DMS153 treated with DMSO at 0.1 percent for 48 hours (cell line): ENCODE results near the gene DDC.
"Not testable (repeated sequence)": the region's sequence is repeated elsewhere in the genome, so short reads cannot be mapped to it uniquely, and the experiment has no call there.

Experiments
- DNase-seq: peaks from one replicate; lab custom pipeline; 2025; ENCODE audit not compliant: unreplicated experiment; lab: John Stamatoyannopoulos, UW

DDC gene

DNA sequence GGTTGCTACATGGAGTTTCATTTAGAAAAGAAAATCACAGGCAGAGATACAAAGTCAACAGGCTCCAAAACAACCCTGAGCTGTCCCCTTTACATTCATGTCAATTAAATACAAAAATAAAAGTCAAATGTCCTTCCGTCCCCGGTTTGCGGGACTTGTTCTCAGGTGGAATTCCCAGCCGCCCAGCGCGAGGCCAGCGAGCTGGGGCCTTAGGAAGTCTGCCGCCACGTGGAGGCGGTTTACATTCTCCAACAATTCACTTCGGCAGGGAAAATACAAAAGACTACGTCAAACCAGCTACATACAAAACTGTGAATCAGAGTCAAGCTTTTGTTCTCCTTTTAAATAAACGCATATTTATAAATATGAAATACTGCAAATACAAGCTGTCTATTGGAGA is 25.3 kb upstream of the DDC start:
- DNase-seq: no peak

DNA sequence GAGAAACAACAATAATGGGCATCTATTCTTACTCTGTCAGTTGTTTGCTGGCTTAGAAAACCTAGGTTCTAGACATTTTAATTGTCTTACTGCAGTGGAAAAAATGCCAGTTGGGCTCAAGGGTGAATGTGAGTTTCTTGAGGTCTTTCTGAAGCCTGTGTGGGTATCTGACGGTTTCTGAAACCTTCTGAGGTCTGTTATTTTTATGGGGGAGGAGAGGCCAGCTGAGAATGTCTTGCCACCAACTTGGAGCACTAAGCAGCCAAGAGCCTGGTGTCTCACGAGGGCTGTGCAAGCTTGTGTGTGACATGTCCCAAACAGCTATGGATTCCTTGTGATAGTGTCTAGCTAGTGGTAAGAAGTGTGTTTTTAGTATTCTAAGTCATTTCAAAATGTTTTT is 24.2 kb upstream of the DDC start:
- DNase-seq: no peak

DNA sequence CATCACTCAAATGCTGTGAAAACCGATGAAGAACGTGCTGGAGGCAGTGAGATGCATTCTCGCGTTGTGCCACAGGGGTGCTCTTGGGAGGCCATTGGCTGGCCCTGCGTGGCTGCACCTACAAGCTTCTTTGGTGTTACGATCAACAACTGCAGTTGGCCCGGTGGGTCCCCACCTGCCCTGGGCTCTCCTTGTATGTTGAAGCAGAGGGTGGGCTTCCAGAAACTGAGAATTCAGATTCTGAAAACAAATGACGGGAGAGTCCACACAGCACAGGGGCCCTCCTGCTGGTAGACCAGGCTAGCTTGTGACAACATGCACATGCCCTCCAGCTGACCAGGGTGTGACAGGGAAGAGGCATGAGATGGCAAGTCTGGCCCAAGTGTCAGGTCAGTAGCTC is 23.7 kb upstream of the DDC start:
- DNase-seq: no peak

DNA sequence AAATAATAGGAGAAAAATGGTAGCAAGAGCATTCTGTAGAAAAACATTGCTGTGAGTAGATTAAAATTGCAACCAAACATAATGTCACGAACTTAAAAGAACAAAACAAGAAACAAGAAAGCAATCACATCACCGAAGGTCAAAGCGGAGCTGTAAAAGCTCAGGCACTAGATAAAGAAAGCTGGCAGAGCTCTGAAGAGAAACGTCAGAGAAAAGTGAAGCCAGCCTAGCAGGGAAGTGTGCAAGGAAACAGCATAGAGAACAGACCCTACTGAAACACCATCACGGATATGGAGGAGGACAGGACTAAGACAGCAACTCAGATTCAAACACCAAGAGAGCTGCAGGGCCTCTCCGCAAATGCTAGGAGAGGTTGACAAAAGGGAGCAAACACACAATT is 22.5 kb upstream of the DDC start:
- DNase-seq: no peak

DNA sequence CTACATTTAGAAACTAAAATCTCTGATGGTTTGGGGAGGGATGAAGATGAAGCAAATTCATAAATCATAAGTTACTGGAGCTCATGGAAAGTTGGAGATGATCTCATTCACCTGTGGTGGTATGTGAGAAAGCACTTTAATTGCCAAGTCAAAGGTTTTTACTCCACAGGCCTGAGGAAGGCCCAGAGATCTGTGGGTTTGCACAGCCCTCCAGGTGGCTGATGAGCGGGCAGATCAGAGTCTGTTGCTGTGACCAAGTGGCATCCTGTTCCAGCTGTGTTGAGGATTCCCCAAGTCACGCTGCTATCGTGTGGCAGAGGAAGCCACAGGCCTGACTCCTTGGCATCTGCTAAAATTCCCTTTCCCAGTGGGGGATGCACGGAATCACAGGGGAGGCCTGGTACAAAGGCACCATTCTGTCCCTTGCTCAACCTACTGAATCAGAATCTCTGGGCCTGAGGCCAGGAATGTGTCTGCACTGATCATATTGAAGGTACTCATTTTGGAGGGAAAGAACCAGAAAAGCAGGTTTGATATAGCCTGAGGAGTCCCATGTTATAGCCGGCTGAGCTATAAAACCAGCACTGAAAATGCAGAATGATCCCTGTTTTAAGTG is 19.7 kb upstream of the DDC start:
- DNase-seq: no peak

DNA sequence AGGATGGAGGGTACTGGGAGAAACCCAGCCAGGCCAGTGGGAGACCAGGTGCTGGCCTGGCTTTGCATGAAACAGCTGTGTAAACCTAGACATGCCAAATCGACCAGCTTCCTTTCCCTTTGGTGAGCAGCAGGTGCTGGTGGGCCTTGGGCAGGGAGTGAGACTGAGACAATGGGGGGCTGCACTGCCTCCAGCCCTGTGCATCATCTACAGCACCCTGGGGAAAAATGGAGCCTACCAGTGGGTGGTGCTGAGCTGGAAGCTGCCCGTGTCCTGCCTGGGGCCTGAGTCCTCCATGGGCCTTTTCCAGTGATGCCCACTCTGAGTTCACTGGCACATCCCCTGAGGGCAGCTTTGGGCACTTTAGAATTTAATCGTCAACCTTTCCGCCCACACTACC is 19.2 kb upstream of the DDC start:
- no peak for DNase-seq

DNA sequence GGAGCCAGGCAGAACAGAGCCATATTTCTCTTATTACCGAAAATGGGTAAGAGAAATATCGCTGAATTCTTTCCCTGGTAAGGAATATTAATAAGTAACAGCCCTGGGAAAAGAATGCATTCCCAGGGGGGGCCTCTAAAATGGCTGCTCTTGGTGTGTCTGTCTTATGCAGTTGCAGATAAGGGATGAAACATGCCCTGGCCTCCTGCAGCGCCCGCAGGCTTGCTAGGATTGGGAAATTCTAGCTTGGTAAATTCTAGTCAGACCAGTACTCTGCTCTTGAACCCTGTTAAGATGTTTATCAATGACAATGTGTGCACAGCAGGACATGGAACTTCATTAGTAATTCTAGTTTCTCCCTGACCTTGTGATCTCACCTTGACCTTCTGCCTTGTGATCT is 18.1 kb upstream of the DDC start:
- not testable (repeated sequence) for DNase-seq

DNA sequence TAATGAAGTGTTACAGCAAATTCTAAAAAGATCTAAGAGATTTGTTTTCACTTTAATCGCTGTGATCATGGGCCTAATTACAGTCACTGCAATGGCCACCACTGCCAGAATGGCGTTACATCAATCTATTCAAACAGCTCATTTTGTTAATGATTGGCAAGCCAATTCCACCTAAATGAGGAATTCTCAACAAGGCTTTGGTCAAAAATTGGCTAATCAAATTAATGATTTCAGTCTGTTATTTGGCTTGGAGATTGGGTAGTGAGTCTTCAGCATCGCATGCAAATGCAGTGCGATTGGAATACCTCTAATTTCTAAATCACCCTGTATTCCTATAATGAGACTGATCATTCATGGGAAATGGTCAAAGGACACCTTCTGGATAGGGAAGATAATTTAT is 17.1 kb upstream of the DDC start:
- not testable (repeated sequence) for DNase-seq

DNA sequence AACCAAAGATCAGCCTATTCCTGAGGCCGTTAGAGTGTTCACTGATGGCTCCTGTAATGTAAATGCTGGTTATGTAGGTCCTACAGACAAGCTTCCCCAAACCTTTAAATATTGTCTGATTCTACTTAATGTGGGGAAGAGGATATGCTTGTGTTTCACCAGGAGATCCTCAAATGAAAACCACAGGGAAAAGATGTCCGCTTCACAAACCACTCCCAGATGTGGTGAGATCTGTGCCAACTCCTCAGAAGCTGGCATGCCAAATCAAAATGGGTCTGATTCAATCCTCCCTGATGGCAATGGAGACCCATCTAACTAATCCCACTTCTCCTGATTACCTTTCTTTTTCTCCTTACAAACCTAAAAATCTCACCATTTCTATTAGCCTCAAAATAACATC is 15.5 kb upstream of the DDC start:
- DNase-seq: not testable (repeated sequence)

DNA sequence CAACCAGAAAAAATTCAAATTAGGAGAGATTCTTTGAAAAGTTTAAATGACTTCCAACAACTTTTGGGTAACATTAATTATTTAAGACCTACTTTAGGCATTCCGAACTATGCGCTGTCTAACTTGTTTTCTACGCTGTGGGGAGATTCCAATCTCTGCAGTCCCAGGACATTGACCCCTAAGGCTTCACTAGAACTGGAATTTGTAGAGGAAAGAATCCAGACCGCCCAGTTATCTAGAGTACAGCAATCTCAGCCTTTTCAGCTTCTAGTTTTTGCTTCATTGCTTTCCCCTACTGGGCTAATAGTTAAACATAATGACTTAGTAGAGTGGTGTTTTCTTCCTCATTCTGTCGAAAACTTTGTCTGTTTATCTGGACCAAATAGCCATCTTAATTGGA is 14.9 kb upstream of the DDC start:
- DNase-seq: no peak

DNA sequence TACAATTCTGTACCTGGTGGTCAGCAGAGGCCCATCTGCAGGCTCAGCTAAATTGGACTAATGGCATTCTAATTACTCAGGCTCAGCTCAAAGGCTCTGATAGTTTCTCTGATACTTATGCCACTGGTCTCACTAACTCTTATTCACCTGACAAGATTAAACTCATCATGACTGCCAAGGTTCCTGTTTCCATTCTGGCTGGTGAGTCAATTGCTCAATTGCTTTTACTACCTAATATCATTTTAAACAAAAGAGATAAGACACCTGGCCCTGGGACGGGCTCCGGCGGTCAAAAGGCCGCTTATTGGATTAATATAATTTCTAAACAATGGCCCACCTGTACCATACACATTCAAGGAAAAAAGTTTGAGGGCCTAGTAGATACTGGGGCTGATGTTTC is 12.9 kb upstream of the DDC start:
- DNase-seq: not testable (repeated sequence)

DNA sequence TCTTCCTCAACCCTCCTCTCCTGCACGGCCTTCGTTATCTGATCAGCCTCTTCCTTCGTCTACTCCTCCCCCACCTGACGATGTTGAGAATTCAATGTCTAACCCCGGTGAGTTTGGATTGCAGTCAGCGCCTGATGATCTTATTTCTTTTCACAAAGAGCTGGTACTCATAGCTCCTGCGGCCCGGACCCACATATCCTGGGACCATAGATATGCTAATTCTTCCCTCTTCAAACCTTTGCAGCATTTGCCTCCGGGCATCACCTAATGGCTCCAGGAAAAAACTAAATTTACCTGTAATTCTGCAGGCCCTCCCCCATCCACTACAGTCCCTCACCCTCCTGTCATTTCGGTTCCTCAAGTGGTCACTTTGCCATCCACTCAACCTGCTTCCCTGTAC is 12.4 kb upstream of the DDC start:
- no peak for DNase-seq

DNA sequence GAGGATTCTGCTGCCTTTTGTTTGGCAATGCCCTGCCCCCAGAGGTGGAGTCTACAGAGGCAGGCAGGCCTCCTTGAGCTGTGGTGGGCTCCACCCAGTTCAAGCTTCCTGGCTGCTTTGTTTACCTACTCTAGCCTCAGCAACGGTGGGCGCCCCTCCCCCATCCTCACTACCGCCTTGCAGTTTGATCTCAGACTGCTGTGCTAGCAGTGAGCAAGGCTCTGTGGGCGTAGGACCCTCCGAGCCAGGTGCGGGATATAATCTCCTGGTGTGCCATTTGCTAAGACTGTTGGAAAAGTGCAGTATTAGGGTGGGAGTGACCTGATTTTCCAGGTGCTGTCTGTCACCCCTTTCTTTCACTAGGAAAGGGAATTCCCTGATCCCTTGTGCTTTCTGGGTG is 11.2 kb upstream of the DDC start:
- DNase-seq: not testable (repeated sequence)

DNA sequence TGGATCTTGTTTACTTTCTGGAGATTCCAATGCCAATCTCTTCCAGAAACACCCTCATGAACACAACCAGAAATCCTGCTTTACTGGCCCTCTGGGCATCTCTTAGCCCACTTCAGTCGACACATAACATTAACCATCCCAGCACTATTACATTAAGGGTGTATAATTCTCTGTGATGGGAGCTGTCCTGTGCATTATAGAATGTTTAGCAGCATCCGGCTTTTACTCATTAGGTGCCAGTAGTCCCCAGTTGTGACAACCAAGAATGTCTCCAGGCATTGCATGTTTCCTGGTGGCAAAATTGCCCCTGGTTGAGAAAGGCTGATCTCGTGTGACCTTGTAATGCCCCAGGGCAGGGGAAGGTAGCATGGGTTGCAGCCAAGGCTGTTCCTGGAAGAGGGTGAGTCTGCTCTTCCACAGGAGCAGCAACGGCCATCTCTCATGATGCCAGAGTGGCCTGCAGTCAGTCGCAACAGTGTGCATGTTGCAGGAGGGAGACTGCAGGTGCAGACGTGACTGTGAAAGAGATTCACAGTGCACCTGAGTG is 2.6 kb upstream of the DDC start:
- no peak for DNase-seq

DNA sequence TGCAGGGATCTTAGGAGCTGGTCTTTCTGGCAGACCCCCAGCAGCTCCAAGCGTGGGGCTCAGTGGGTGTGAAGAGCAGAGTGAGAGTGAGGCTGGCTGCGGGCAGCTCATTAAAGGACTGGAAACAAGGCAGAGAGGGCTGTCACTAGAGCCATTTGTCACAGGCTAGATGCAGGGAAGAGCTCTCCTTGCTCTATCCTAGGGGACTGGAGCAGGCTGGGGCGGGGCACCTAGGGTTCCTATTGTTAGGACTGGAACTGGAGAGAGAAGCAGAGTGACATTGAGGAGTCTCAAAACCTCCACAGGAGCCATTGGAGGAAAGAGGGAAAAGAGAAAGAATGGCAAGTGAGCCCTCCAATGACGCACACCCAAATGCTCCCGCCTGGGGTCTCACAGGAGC is 772 bp upstream of the DDC start:
- DNase-seq: no peak

DNA sequence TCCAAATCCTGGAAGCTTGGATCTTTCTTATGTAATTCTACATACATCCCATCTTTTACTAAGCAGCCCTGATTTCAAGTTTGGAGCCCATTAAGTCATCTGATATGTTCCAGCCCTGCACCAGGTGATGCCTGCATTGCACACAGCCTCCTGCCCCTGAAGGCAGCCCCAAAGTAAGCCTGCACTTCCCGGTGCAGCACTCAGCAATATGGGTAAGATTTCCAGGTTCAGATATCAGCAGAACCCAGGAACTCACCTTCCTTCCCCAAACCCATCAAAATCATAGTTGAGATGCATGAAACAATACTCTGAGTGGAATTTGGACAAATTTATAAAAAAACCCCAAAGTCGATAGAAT is 333 bp upstream of the DDC start:
- DNase-seq: no peak

DNA sequence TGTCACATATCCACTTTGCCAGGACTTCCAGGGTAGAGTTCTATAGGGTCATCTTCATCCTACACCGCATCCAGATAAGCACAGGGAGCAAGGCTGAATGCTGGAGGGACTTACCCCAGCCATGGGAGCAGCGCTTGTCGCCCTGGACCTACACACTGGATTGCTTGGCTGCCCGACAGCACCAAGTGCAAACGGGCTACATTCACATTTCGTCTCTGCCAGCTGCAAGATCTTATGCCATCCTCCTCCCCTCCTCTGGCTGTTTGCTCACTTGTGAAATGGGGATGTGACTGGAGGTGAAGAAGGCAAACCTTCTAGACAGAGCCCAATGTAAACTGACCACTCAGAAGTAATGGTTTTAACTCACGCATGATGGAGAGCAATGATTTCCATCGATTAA is 1.0 kb downstream of the DDC start:
- no peak for DNase-seq

DNA sequence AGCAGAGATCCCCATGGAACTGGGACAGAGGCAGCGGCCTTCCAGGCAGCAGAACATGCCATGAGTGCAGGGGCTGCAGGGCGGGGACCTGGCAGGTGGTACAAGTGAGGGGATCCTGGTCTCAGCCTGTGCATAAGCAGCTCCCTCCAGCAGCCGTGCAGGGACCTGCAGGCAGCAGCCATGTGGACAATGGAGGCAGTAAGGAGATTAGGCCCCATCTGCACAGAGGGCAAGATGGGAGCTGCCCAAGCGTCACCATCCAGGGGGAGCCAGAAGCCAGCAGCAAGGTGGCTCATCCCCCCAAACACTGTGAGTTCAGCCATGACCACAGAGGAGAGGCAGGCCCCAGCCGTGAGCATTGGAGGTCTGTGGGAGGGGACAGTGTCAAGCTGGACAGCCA is 3.1 kb downstream of the DDC start:
- no peak for DNase-seq

DNA sequence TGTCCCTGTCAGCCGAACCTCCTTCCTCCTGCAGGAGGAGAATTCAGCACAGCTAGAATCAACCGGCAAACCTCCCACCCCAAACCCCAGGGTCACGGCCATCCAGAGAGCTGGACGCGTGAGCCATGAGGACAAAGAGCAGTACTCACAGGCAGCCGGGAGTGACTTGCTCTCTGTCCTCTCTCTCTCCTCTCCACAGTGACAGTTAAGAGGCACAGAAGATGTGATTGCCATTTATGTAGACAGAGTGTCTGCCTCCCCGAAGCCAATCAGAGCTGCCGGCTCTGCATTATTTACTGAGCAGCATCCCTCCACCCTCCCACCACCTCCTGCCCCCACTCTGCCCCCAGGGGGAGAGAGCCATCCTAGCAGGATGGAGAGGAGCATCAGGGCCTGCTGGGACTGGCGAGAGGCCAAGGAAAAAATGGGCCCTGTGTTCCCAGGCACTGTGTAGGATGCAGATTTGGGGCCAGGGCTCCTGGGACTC is 4.3 kb downstream of the DDC start:
- DNase-seq: peak; percentile 75

DNA sequence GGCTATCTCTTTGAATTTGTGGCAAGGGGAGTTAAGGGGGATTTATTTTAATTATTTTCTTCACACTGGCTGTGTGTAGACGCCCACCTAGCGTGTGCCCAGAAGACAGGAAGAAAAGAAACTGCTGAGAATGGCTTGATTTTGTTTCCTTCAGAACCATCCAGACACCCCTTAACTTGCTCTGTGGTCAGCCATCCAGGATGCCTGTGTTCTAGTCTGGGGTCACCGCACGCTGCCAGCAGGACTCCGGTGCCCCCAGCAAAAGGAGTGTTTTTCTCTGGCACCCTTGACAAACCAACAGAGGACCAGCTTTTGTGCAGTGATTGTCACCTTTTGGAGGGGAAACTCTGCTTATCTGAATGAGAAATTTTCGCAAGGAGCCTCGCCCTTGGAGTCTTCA is 5.3 kb downstream of the DDC start:
- no peak for DNase-seq

DNA sequence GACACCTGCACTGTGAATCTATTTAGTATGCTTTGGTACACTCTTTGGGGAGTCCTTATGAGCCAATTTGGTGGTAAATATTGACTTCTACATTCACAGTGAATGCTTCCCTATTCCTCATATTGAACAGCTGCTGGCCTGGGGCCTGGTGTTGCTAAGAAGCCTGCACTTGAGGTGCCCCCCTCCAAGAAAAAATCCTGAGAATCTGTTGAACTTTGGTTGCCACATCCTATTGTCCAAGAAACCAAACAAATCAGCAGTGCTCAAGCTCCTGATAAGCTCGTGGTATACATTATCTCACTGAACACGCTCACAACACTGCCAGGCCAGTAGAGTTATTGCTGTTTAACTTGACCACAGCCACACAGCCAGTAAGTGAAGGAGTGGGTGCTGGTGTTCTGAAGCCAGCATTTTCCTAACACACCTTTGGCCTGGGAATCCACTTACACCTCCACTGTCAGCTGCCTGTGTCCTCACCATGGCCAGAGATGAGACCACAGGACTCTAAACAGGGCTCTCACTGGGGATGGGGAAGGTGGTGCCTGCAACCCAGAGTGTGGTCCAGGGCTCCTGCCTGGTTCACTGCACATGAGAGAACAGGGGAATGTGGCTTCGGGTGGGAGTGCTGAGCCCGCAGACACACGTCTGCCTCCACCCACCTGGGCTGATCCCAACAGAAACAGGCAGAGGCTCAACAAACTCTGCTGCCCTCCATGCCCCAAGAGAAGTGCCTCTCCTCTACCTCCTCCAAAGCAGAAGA is 6.7 kb downstream of the DDC start:
- peak; percentile 94 for DNase-seq

DNA sequence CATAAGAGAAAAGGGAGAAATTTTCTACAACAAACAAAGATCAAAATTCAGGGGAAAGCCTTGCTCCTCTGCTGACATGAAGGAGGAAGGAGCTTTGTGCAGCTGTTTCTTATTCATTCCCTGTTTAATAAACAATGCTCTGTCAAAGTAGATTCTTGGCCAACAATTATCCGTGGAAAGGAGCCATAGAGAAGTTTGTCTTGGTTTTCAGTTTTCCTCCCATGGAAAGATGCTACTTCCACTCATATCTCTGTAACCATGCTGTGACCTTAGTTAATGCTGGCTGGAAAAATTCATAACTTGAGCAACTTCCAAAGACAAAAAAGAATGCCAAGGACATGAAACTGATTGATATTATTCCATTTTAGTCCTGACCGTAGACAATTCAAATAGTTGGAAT is 8.1 kb downstream of the DDC start:
- no peak for DNase-seq
